Measurements from ENCODE around the gene TBX4. TPM values are rescaled to one million over a fixed set of nuclear protein-coding genes. Genes with fewer than 3 reads are reported as not detected.

Gene TBX4
- total RNA-seq, 1 donor from 2014 or later = not detected

- no peak for DNase-seq
Measured at GRCh38 chr17:61454381-61455323, 2.4 kb downstream of the TBX4 start.

- DNase-seq = no peak
Measured at GRCh38 chr17:61455324-61456060, 3.3 kb downstream of the TBX4 start.

DNA sequence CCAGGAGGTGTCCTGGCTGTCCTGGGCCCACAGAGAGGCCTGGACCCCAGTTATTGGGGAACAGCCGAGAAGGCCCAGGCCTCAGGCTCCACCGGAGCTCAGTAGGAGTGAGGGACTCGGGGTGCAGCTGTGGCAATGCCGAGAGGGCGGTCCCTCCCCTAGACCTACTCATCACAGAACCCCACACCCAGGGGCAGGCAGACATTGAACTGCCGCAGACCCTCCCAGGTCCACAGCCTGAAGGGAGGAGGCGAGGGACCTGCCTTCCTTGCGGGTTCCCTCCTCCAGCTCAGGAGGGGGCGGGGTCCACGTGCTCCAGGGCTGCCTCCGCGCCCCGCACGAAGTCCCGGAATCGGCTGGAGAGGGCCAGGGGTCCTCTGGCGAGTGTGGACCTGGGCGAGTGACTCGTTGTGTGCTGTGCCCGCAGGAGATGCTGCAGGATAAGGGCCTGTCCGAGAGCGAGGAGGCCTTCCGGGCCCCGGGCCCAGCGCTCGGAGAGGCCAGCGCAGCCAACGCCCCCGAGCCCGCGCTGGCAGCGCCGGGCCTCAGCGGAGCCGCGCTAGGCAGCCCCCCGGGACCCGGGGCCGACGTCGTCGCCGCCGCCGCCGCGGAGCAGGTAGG, 3.9 kb downstream of the TBX4 start:
- no peak for DNase-seq

- no peak for DNase-seq
Measured at GRCh38 chr17:61456688-61457225, 4.5 kb downstream of the TBX4 start.

- DNase-seq = no peak
Measured at GRCh38 chr17:61457226-61457983, 5.2 kb downstream of the TBX4 start.

DNA sequence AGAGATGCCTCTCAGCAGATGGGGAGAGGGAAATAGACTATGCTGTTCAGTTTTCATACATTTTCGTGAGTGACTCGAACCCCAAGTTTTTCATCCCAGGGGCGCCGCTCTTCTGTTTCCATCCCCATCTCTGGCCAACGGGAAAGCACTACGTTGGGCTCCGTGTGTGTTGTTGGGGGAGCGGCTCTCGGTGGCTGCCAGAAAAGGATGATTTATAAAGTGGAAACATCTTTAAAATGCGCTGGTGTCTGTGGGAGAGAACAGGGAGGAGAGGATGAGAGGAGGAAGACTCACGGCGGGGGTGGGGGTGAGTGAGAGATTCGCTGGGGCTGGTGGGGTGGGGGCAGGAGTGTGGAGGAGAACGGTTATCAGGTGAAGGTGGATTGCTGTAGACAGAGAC, 5.8 kb downstream of the TBX4 start:
- no peak for DNase-seq

DNA sequence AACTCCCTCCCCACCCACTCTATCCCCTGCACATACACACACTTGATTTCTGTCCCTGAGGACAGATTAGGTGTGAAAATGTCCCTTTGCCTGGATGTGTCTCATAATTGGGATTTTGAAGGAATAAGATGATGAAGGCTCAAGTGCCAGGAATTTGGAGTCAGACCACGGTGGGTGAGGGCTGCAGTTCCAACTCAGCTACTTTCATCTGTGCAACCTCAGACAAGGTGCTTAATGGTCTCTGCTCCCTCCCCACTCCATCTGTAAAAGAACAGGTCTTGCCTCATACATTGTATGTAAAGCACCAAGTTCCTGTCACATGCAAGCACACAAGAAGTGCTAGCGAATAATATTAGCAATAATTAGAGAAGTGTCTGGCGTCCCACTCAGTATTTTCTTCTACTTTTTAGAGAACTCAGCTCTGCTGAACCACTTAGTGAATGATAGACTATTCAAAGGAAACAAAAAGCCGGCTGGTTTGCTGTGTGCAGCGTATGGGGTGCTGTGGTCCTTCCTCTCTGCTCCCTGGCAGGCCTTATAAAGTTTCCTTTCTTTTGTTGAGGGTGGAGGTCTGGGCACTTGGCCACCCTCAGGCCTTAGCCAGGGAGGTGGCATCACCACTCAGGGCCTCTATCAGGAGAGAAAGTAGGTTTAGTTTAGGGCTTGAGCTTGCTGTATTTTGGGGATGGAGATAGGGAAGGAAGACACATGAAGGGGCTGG, 6.4 kb downstream of the TBX4 start:
- no peak for DNase-seq

DNA sequence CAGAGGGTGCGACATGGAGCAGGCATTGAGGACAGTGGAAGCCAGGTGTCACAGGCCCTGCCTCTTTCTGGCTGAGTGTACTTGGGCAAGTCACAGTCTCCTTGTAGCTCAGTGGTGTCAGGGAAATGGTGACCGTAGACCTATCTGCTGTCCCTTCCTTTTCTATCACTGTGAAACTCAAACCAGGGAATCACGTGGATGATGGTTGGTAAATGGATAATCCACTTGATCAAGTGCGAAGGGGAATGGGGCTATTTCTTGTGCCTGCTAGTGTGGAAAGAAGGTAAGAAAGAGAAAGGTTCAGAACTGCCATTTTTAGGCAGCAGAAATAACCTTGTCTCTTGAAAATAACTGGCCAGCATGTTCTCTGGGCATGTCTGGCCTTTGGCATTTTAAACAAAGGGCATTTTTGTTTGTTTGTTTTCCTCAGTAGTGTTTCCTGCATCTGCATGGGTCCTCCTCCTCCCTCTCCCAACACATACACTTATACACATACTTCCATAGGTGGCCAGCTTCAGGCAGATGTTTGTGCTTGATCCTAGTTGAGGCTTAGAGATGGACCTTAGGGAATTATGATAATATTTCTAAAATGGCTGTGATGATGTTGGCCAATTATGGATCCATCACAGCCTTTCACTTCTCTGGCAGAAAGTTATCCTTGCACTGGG, 7.1 kb downstream of the TBX4 start:
- DNase-seq = no peak

DNA sequence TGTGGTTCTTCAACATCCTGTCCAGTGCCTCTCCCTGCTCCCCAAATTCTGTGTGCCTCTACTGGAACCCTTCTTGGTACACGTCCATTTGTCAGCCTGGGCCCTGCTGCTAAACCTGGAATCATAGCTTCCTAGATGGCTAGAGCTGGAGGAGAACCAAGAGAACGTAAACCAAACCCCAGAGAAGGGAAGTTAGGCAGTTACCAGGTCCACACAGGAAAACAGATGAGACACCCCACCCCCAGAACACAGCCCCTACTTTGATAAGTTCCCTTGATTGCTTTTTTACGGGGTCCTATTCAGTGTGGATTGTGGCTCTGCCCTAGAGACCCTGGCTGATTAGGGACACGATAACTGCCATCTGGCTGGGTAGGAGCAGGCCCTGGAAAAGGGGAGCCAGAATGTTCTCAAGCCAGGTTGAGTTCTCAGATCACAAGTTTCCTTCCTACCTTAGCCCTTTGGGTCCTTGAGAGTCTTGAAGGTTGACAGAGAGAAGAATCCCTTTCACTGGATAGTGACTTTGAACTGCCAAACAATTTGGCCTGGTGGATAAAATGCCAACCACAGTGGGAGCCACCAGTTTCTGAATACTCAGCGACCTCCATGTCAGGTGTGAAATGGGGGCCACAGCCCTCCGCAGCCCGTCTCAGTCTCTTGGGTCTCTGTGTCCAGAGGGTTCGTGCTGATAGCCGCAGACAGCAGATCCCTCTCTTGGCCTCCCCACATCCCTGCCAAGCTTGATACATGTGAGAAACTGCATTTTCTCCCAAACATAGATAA, 7.9 kb downstream of the TBX4 start:
- DNase-seq = no peak

- DNase-seq = no peak
Measured at GRCh38 chr17:61460796-61461585, 8.8 kb downstream of the TBX4 start.

DNA sequence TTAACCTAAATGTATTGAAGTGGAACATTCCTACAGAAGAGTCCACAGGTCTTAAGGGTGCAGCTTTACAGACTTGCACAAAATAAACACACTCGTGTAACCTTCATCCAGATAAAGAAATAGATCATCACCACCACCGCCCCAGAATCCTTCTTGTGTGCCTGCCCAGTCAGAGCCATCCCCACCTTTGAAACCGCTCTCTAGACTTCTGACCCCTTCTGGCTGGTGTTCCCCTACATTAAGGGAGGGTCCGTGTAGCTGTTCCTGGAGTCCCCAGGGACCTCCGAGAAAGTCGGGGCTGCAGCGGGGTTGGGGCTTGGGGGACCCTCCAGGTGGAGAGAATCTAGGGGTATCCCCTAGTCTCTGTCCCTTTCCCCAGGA, 9.4 kb downstream of the TBX4 start:
- no peak for DNase-seq

GRCh38 chr17:61461967-61462718, 9.9 kb downstream of the TBX4 start:
- no peak for DNase-seq

DNA sequence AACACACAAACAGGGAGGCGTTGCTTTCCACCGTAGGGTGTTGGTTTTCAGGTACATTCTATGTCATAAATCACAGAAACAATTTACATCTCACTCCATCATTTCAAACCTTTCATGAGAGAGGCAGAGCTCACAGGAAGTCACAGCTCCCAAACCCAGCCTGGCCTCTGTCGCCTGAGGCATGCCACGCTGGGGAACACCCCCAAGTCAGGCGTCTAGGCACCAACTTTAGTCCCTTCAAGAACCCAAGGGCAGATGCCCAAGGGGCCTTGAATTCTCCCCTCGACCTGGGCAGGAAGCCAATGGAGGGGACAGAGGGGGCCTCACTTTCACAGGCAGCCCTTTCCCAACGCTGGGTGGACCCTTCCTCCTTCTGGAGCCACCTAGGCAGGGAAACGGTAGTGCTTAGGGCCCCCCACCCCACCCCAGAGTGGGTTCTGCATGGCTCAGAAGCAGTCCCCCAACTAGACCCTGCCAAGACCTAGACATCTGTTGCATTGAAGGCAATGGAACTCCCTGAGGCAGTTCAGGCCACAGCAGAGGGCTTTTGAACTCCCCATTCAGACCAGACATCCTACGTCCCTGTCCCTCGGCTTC, 10.6 kb downstream of the TBX4 start:
- DNase-seq = no peak

GRCh38 chr17:61463316-61464129, 11.3 kb downstream of the TBX4 start:
- DNase-seq = no peak

- DNase-seq = no peak
Measured at GRCh38 chr17:61464130-61464842, 12.1 kb downstream of the TBX4 start.

GRCh38 chr17:61464843-61465180, 12.6 kb downstream of the TBX4 start:
- DNase-seq = no peak
